Measurements from ENCODE around the gene CAMTA1. TPM values are rescaled to one million over a fixed set of nuclear protein-coding genes. Genes with fewer than 3 reads are reported as not detected.

Gene CAMTA1
- polyA plus RNA-seq, 12 donors = 24.2 to 51.1 (median 44.7) TPM; not detected in 1

- DNase-seq = no peak
These were observed 438.3 kb downstream of the CAMTA1 start for GRCh38 chr1:7223334-7224080.

GRCh38 chr1:7224081-7224534 is 438.9 kb downstream of the CAMTA1 start:
- DNase-seq = peak; percentile 21

DNA sequence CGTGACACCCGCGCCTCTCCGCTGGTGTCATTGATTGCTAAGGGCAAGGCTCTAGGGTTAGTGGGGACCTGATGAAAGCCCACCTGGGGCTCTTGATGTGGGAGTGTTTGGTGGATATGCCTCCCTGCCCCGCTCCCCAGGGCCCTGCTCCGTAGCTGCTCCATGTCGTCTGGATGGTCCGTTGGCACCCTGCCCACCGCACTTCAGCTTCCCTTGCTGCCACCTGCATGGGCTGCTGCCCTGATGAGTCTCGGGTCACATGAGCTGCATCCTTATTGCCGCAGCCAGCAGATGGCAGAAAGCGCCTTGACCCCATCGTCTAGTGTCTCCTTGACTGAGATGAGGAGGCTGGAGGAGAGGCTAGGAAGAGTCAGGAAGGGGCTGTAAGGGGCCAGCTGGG is 439.4 kb downstream of the CAMTA1 start:
- DNase-seq = no peak

GRCh38 chr1:7225711-7226505 is 440.7 kb downstream of the CAMTA1 start:
- no peak for DNase-seq

GRCh38 chr1:7227654-7228053 is 442.4 kb downstream of the CAMTA1 start:
- DNase-seq = no peak

GRCh38 chr1:7228252-7228961 is 443.2 kb downstream of the CAMTA1 start:
- no peak for DNase-seq

- DNase-seq = no peak
These were observed 443.9 kb downstream of the CAMTA1 start for GRCh38 chr1:7229186-7229585.

GRCh38 chr1:7229696-7230631 is 444.7 kb downstream of the CAMTA1 start:
- peak; percentile 23 for DNase-seq

DNA sequence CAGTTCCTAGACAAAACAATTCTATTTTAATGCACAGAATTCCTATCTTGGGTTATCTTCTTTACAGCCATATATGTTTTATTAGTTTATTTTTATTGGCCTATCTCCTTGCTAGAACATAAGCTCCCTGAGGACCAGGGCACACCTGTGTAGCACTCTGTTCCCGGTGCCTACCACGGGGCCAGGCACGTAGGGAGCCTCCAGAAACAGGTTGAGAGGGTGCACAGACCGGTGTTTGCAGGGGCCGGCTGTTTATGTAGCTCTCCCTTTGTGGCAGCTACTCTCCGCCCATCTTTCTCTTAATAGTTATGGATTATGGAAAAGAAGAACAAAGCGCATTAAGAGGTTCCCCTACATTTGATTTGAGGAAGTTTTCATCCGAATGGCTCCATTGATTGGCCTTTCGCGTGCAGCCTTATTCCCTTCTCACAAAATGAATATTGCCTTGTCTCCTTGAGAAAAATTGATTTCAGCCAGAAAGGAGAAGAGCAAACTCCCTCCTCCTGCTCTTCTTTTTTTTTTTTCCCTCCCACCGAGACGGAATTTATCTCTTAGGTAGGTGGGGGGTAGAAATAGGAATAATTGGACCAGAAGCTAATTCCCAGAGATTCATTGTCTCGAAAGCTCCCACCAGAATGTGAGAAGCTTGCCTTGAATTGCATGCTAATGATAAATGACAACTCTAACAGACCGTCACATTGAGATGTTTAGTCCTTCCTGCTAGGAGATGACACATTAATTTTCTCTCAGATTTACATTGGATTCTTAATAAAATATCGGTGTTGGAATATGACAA is 447.4 kb downstream of the CAMTA1 start:
- no peak for DNase-seq

DNA sequence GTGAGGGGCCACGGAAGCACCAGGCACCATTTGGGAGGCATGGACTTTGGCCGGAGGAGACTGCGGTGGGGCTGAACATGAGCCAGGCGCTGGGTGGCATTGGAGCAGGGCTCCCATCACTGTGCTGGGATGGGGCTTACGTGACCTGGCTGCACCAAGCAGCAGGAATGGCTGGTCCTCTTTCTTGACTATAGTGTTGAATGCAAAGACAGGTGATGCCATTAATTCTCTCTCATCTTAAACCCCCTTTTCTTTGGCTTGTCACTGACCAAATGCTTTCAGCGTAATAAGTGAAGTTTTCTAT is 447.9 kb downstream of the CAMTA1 start:
- DNase-seq = no peak

DNA sequence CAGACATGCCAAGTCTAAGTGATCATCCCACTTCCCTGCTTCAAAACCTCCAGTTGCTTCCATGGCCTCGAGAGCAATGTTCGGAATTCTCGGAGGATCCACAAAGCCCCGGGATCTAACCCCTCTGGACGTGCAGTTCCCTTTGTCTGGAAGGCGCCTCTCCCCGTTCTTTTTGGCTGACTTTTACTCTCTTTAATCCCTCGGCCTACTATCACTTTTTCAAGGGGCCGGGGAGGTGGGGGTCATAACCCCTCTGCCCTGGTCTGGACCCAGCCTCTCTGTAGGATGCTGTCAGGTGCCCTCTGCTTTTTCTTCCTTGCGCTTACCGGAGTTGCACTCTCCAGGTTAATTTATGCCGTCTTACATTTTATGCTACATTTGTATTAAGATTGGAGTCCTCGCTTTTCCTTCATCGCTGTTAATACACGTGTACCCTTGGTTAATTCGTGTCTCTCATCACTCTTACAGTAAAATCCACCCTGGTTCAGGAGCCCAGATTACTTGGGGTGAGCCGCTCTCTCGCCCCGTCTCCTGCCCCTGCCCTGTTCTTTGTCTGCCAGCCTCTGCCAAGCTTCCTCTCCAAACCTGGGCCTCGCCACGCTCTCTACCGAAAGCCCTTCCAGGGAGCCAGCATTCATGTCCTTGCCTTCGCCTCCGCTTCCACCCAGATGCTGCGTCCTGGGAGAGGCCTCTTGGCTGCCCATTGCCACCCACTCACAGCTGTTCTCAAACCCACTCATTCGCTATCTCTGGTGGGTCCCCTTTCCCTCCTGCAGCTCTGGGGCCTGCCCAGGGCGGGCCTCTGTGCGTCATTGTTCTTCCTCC is 448.6 kb downstream of the CAMTA1 start:
- DNase-seq = no peak

- no peak for DNase-seq
These were observed 449.2 kb downstream of the CAMTA1 start for GRCh38 chr1:7234471-7234755.

DNA sequence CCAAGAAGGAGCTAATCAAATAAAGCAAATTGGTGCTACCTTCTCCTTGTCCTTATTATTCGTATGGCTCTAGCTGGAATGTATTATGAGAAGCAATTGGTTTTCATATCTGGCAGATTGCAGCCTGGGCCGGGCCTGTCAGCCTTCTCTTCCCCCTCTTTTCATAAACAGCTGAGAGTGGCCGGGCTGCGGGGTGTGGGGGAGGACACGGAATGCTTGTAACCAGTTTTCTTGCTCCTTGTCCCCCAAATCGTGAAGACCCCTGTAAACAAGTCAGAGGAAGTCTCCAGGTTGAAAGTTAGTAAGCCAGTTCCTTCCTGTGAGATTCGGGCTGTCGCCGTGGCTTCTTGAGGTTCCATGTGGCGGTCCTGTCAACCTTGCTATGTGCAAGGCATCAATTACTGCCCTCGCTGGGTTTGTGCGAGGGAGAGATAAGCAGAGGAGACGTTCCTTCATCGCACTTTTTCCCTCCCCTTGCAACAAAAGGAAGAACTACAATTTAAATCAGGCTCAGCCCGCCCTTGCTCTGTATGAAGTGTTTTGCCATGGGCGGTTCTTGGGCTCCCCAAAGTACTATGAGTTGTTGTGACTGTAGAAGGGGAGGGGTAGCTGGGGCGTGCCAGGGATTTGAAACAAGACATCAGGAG is 450.7 kb downstream of the CAMTA1 start:
- DNase-seq = no peak

DNA sequence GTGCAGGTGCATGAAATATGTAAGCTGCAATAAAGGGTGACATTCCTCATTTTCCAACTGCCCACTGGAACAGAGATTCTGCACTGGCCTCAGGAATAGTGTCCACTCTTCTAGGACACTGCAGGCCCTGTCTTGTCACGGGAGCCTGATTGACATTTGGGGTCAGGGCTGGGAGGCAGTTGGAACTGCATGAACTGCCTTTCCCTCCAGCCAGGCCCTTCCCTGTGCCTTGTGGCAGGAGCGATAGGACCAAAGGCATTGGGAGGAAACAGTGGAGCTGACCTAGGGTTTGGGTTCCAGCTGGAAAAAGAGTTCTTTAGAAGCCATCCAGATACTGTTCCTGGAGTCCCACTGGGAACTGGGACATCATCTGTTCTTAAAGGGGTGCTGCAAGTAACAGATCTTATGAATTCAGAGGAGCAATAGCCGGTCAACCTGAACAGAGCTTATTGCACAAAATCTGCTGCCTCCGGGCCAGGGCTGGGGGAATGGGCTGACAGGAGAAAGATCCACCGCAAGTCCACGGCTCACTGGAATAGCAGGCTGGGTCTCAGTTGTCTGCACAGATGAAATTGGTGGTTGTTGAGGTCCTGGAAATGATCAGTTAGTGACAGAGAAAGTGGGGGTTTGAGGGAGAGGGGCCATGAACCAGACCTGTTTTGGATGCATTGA is 451.7 kb downstream of the CAMTA1 start:
- DNase-seq = no peak

DNA sequence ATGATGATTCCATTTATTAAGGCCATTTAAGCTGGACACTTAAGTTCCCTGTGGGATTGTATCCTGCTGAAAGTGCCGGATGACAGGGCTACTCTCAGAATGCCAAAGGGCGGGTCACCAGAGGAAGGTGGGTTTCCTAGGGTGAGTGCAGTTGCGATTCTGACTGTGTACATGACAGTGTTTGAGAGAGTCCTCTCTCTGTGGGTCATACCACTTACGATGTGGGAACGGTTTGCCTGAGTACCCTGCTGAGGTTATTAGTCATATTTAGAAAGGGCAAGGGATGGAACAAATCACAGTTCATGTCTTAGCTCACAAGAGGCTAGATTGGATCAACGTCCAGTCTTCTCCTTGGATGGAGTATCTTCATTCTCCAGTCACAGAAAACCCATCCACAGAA is 461.9 kb downstream of the CAMTA1 start:
- no peak for DNase-seq

DNA sequence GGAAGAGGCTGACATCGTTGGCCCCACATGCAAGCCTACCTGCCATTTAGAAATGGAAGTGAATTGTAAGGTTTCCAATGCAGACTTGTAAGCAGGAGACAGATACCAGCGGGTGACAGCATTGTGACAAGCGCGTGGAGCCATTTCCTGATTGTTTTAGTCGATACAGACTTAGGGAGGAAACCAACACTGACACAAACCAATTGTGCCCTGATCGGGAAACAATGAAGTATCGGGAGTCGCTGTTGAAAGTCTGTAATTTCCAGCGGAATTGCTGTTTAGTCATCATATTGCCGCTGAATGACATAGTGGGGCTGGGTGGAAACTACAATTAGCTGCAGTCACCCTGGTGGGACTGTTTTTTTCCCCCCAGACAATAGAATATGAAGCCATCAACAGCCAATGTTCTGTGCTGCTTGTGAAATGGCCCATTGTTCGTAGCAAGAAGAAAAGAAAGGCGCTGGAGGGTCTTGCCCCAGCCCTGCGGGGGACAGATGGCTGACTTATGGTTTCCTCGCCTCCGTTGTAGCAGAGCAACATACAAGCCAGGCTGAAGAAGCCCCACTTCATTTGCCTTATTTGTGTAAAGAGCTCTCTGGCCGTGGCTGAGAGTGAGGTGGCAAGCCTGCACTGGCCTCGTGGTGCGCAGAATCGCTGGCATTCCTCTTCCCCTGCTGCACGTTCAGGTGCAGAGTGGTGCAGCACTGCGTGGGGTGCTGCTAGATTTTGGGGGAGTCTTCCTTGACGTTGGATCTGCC is 462.7 kb downstream of the CAMTA1 start:
- no peak for DNase-seq

GRCh38 chr1:7248549-7249199 is 463.4 kb downstream of the CAMTA1 start:
- no peak for DNase-seq

DNA sequence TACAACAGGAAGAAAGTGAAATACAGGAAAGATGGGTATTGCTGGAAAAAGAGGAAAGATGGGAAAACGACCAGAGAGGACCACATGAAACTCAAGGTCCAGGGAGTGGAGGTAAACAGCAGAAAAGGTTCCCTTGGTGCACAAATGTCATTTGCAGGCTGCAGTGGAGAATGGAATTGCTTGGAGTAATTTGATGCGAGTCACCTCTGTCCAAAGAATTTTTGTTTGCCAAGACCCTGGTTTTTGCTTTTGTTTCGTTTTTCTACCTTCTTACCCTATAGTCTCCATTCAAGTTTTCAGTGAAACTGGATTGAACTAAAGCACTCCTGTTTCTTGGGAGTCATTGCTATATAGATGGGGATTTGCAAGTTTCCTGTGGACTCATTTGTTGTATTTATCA is 464.3 kb downstream of the CAMTA1 start:
- DNase-seq = no peak

All from muscle of arm (tissue), 12 donors.